Mesothelial cell of epicardium (in vitro differentiated cells): ENCODE data around the gene RELL1. TPM values are rescaled to one million over a fixed set of nuclear protein-coding genes. Genes with fewer than 3 reads are reported as not detected.

Experiments used
- DNase-seq, 2 experiments: peaks; one replicate each; pipeline ENCODE4 v3.0.0; 2021; ENCODE audit warnings: low spot score in 2 of 2; ENCODE audit not compliant: unreplicated experiment in 2 of 2
- H3K27ac Mint-ChIP-seq: 2 replicates; pipeline ENCODE4 v1.8.0; 2021; ENCODE audit warnings: mixed read lengths
- H3K27me3 Mint-ChIP-seq: 2 replicates; pipeline ENCODE4 v1.8.0; 2021; ENCODE audit warnings: low read depth, mixed read lengths
- H3K36me3 Mint-ChIP-seq: 2 replicates; pipeline ENCODE4 v1.8.0; 2021; ENCODE audit warnings: mixed read lengths
- H3K4me1 Mint-ChIP-seq: 2 replicates; pipeline ENCODE4 v1.8.0; 2021; ENCODE audit warnings: mixed read lengths
- H3K4me3 Mint-ChIP-seq: 2 replicates; pipeline ENCODE4 v1.8.0; 2021; ENCODE audit warnings: mild to moderate bottlenecking, moderate library complexity, mixed read lengths
- H3K9me3 Mint-ChIP-seq: 2 replicates; pipeline ENCODE4 v1.8.0; 2021; ENCODE audit warnings: mixed read lengths
- total RNA-seq: library from RNA; stranded (reverse); gene quantifications from 3 replicates; pipeline ENCODE4 v1.2.1, GENCODE V29; 2021
- TF ChIP-seq, protein P1 (sequence below): fragments of 200-600 bp; sonication (generic); IDR thresholded peaks from one replicate; pipeline ENCODE4 v1.5.0; 2021; ENCODE audit warnings: antibody characterized with exemption; ENCODE audit not compliant: unreplicated experiment

Gene RELL1
- total RNA-seq, 1 donor from 2014 or later = 11.7 TPM

DNA sequence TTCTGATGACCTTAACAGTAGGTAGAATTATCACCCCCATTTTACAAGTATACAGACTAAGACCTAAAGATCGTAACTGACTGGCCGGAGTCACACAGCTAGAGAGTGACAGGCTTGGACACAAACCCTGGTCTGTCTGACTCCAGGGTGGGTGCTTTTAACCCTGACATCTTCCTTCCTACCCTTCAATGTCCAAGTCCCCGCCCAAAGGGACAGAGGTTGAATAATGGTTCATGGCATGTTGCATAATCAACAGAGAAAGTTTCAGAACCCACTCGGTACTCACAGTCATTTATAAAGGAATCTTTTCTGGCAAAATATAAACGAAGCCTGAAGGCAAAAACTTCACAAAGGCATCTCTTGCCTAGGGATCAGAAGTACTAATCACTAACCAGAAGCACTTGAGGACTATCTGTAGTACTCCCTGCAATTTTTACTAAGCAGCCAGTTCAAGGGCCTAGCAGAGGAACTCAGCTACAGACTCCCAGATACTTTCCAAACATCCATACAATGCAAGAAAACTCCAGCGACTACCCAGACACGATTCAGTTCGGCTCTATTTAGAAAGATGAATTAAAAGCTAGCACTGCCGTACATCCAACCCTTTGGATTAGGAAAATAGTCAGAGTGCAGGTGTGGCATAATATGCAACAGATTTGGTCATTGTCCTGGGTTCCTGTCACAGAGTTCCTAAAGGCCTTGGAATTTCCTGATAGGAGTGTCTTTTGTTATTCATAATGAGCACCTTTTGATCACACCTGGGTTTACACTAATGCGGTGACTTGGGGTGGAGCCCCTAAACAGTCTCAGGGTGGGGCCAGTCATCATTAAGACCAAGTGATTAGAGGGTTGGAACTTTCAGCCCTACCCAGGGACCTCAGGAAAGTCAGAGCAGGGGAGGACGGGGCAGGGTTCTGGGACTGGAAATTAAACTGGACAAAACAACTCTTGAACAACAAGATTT lies 44.0 kb downstream of the RELL1 start:
- no peak overlapping the region for H3K27ac Mint-ChIP-seq
- H3K4me3 Mint-ChIP-seq = no peak overlapping the region
- no peak for DNase-seq
- no peaks in the 10 kb centered on the region for H3K27me3 Mint-ChIP-seq
- peaks cover 2% of the 10 kb centered on the region for H3K36me3 Mint-ChIP-seq
- TF ChIP-seq, protein P1, sequence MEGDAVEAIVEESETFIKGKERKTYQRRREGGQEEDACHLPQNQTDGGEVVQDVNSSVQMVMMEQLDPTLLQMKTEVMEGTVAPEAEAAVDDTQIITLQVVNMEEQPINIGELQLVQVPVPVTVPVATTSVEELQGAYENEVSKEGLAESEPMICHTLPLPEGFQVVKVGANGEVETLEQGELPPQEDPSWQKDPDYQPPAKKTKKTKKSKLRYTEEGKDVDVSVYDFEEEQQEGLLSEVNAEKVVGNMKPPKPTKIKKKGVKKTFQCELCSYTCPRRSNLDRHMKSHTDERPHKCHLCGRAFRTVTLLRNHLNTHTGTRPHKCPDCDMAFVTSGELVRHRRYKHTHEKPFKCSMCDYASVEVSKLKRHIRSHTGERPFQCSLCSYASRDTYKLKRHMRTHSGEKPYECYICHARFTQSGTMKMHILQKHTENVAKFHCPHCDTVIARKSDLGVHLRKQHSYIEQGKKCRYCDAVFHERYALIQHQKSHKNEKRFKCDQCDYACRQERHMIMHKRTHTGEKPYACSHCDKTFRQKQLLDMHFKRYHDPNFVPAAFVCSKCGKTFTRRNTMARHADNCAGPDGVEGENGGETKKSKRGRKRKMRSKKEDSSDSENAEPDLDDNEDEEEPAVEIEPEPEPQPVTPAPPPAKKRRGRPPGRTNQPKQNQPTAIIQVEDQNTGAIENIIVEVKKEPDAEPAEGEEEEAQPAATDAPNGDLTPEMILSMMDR = no peak
- H3K9me3 Mint-ChIP-seq = no peaks in the 10 kb centered on the region
- no peaks in the 10 kb centered on the region for H3K4me1 Mint-ChIP-seq

DNA sequence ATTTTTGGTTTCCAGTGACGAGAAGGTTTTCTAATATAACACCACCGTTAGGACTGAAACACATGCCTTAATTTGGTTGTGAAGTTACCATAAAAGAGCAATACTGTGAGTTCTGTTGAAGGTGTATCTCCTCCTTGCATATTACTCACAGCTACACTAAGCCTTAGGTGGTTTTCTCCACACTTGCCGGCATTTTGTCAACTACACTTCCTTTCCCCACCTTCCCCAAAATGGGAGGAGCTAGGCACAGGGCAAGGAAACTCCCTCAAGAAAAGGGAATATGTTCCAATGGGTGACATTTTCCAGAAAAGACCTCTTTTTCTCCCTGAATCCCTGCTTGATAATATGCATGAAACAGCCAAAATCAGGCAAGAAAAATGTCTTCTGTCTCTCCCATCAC lies 44.8 kb downstream of the RELL1 start:
- Mint-ChIP-seq H3K4me1 (no peaks in the 10 kb centered on the region), H3K9me3 (no peaks in the 10 kb centered on the region), H3K27ac (no peak overlapping the region), H3K4me3 (no peak overlapping the region), H3K36me3 (peaks cover 2% of the 10 kb centered on the region), H3K27me3 (no peaks in the 10 kb centered on the region)
- DNase-seq = no peak
- TF ChIP-seq, protein P1 = no peak

DNA sequence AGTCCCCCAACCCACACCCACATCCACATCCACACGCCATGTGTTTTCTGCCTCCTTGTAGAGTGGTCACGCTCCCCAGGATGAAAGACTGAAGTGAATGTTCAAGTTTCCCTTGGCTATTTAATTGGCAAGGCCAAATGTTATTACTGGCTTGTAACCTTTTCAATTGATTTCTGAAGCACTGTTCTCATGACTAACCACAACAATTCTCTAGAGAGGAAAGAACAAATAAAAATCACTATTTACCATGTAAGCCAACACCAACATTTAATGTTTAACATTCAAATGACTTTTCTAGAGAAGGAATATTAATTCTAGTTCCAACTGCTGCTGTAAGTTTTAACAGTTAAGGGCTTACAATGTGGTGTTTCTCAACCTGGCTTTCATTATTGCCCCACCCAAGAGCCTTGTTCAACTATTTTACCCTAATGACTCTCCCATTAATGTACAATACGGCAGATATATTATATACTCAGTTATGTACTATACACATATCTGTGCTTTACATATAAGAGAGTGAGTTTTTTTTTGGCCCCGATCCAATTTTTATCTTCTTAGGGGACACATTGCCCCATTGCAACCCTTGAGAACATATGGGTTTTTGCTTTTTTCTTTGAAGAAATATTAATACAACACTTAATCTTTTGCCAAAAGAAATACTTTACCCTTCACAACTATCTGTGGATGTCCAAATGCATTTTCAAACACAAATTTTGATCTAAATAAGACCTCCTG lies 46.5 kb downstream of the RELL1 start:
- Mint-ChIP-seq H3K27me3 (no peaks in the 10 kb centered on the region), H3K4me1 (no peaks in the 10 kb centered on the region), H3K27ac (no peak overlapping the region), H3K9me3 (no peaks in the 10 kb centered on the region), H3K36me3 (peaks cover 5% of the 10 kb centered on the region), H3K4me3 (no peak overlapping the region)
- TF ChIP-seq, protein P1 = no peak
- no peak for DNase-seq

DNA sequence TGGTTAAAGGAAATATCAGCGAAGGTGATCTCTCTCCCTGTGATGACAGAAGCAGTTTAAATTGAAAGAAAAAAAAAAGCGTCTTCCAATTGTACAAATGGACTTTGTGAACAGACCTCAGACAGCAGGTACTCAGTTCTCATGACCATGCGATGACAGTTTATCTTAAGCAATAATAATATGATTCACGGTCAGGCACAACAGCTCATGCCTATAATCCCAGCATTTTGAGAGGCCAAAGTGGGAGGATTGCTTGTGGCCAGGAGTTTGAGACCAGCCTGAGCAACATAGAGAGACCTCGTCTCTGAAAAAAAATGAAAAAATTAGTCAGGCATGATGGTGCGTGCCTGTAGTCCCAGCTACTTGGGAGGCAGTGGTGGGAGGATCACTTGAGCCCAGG lies 51.0 kb downstream of the RELL1 start:
- no peak overlapping the region for H3K4me3 Mint-ChIP-seq
- TF ChIP-seq, protein P1 = no peak
- peaks cover 4% of the 10 kb centered on the region for H3K9me3 Mint-ChIP-seq
- H3K27me3 Mint-ChIP-seq = no peaks in the 10 kb centered on the region
- H3K4me1 Mint-ChIP-seq = no peaks in the 10 kb centered on the region
- H3K36me3 Mint-ChIP-seq = peaks cover 15% of the 10 kb centered on the region
- H3K27ac Mint-ChIP-seq = no peak overlapping the region
- no peak for DNase-seq

DNA sequence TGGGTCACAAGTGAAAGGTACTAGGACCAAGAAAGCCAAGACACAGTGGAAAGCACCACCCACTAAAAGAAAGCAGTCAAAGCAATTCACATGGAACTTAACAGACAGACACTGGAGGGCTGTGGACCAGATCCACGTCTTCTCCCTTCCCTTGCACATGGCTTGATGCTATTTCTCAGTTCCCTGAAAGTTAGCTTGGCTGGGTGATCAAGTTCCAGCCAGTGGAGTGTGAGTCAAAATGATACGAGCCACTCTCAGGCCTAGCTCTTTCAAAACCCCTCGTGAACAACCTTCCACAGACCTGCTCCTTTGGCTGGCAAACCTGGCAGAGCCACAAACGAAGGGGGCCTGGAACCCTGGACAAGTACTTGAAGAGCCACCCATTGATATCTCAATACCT lies 52.0 kb downstream of the RELL1 start:
- Mint-ChIP-seq H3K9me3 (peaks cover 4% of the 10 kb centered on the region), H3K27me3 (no peaks in the 10 kb centered on the region), H3K27ac (no peak overlapping the region), H3K4me3 (no peak overlapping the region), H3K4me1 (no peaks in the 10 kb centered on the region), H3K36me3 (peaks cover 21% of the 10 kb centered on the region)
- no peak for DNase-seq
- TF ChIP-seq, protein P1 = no peak
